HG03097 (cell line): ENCODE measurements around the gene GRIA3.
"Not testable (repeated sequence)": the region's sequence is repeated elsewhere in the genome, so short reads cannot be mapped to it uniquely, and the experiment has no call there.

Experiments
- ATAC-seq: cut with Tn5 transposase; IDR thresholded peaks from one replicate; pipeline ENCODE4 v1.9.1; 2021; ENCODE audit not compliant: unreplicated experiment, low FRiP score

GRIA3 gene

GRCh38 chrX:123267220-123267619 lies 83.1 kb downstream of the GRIA3 start:
- no peak for ATAC-seq

GRCh38 chrX:123271902-123272301 lies 87.8 kb downstream of the GRIA3 start:
- ATAC-seq, result no peak

GRCh38 chrX:123272630-123273029 lies 88.6 kb downstream of the GRIA3 start:
- no peak for ATAC-seq

GRCh38 chrX:123274796-123275195 lies 90.7 kb downstream of the GRIA3 start:
- no peak for ATAC-seq

GRCh38 chrX:123277347-123277746 lies 93.3 kb downstream of the GRIA3 start:
- ATAC-seq, result no peak

- no peak for ATAC-seq
These were observed 93.7 kb downstream of the GRIA3 start for GRCh38 chrX:123277821-123278220.

GRCh38 chrX:123282241-123282640 lies 98.2 kb downstream of the GRIA3 start:
- ATAC-seq, result no peak

GRCh38 chrX:123283407-123283806 lies 99.3 kb downstream of the GRIA3 start:
- ATAC-seq, result not testable (repeated sequence)

- no peak for ATAC-seq
These were observed 107.5 kb downstream of the GRIA3 start for GRCh38 chrX:123291623-123292022.

- no peak for ATAC-seq
These were observed 113.9 kb downstream of the GRIA3 start for GRCh38 chrX:123298026-123298425.

- no peak for ATAC-seq
These were observed 119.4 kb downstream of the GRIA3 start for GRCh38 chrX:123303429-123303828.

GRCh38 chrX:123308658-123309057 lies 124.6 kb downstream of the GRIA3 start:
- ATAC-seq, result no peak

- no peak for ATAC-seq
These were observed 126.0 kb downstream of the GRIA3 start for GRCh38 chrX:123310112-123310511.

GRCh38 chrX:123311486-123311885 lies 127.4 kb downstream of the GRIA3 start:
- no peak for ATAC-seq

GRCh38 chrX:123313486-123313885 lies 129.4 kb downstream of the GRIA3 start:
- no peak for ATAC-seq

GRCh38 chrX:123320622-123321021 lies 136.5 kb downstream of the GRIA3 start:
- no peak for ATAC-seq

GRCh38 chrX:123322536-123322935 lies 138.5 kb downstream of the GRIA3 start:
- no peak for ATAC-seq

GRCh38 chrX:123324625-123325024 lies 140.5 kb downstream of the GRIA3 start:
- ATAC-seq, result no peak

GRCh38 chrX:123330229-123330942 lies 146.3 kb downstream of the GRIA3 start:
- no peak for ATAC-seq

- ATAC-seq, result no peak
These were observed 147.3 kb downstream of the GRIA3 start for GRCh38 chrX:123331349-123331748.

GRCh38 chrX:123331859-123332258 lies 147.8 kb downstream of the GRIA3 start:
- no peak for ATAC-seq

GRCh38 chrX:123336666-123337065 lies 152.6 kb downstream of the GRIA3 start:
- ATAC-seq, result no peak
